ENCODE measurements around the gene TIAL1. TPM values are rescaled to one million over a fixed set of nuclear protein-coding genes. Genes with fewer than 3 reads are reported as not detected.

The TIAL1 gene
- total and polyA plus RNA-seq, 2 of the 13 experiments (the other 11 are each of a cell fraction or from before 2014, with no cell fraction given): 31.5 to 148 TPM

- Histone ChIP-seq H3K4me1 (ENCODE audit: insufficient read depth, low read length) (no peaks in the 10 kb centered on the region), H3K27ac (ENCODE audit: extremely low read length, insufficient read depth, low read length) (no peak overlapping the region), H3K4me3 (replicated peaks in 1 of 3; ENCODE audit: insufficient read depth in 1 of 3, low read depth in 2 of 3, low read length in 3 of 3) (no peak overlapping the region), H3K4me2 (ENCODE audit: low read depth, low read length) (no peak overlapping the region), H2AFZ (ENCODE audit: low read length) (no peak overlapping the region), H3K79me2 (ENCODE audit: insufficient read depth, low read length) (no peaks in the 10 kb centered on the region), H3K9ac (ENCODE audit: insufficient read depth, low read depth, low read length) (no peak overlapping the region), H3K36me3 (replicated peaks in 1 of 2; ENCODE audit: control insufficient read depth in 1 of 2, insufficient read depth in 2 of 2, low read length in 2 of 2) (no peaks in the 10 kb centered on the region), H3K9me3 (ENCODE audit: low read length) (no peaks in the 10 kb centered on the region), H3K27me3 (ENCODE audit: control insufficient read depth in 1 of 2, insufficient read depth in 2 of 2, low read length in 2 of 2) (peaks cover 0 to 22% of the 10 kb centered on the region in 2 experiments; a peak in 4 of 5 replicates), H4K20me1 (ENCODE audit: insufficient read depth, low read length) (0 out of 2 replicates have a peak, but pooled peaks cover 3% of the 10 kb centered on the region)
- intact Hi-C loops (cut with micrococcal nuclease; ENCODE audit: unreplicated experiment): no loop called here
- no TSS peak for BruUV-seq (replicated peaks)
- ChIA-PET CTCF (ENCODE audit: low intra/inter-chr PET ratio, low total read pairs) (no interaction called here), POLR2A (no interaction called here)
- DNase-seq (ENCODE audit: low spot score) (no peak), ATAC-seq (no peak), FAIRE-seq (no peak)
- in situ Hi-C loops (cut with HindIII; ENCODE audit: extremely low pct_ligation_motif_present, low pct_unique_long_range_greater_than_20kb): loop anchor here (25.0 kb wide), 1 partner anchor 362 kb away; the partner anchor contains the start of gene PRDX3
- 2% methylated on average over 2 of the region's 2 CpGs for WGBS (ENCODE audit: low lambda C conversion rate)
- TF ChIP-seq ZNF512 (CRISPR knock-in tag; IDR thresholded peaks at IDR 0.05): no peak
- TF ChIP-seq SMAD1 (CRISPR knock-in tag; IDR thresholded peaks at IDR 0.05; ENCODE audit: borderline replicate concordance, low read depth): no peak
- TF ChIP-seq ZNF280D (CRISPR knock-in tag; IDR thresholded peaks at IDR 0.05): no peak
- TF ChIP-seq DDIT3 (CRISPR knock-in tag; IDR thresholded peaks at IDR 0.05): no peak
- TF ChIP-seq ZKSCAN5 (CRISPR knock-in tag; IDR thresholded peaks at IDR 0.05): no peak
- TF ChIP-seq KAT2B (IDR thresholded peaks at IDR 0.05; ENCODE audit: borderline replicate concordance, low read depth, low read length): no peak
- TF ChIP-seq ZNF430 (CRISPR knock-in tag; IDR thresholded peaks at IDR 0.05): no peak
- no peak for TF ChIP-seq SMARCE1 (IDR thresholded peaks at IDR 0.05; ENCODE audit: borderline replicate concordance)
- no peak for TF ChIP-seq EEA1 (CRISPR knock-in tag; IDR thresholded peaks at IDR 0.05; ENCODE audit: borderline replicate concordance)
- no peak for TF ChIP-seq SMAD9 (CRISPR knock-in tag; IDR thresholded peaks at IDR 0.05)
Observed at GRCh38 chr10:119549247-119549999, 47.3 kb downstream of the TIAL1 start.

Data from HepG2 (cell line).